ENCODE results near the gene MLLT10. TPM values are rescaled to one million over a fixed set of nuclear protein-coding genes. Genes with fewer than 3 reads are reported as not detected.

The MLLT10 gene
- total RNA-seq, 4 donors from 2014 or later = 42.8 to 283 (median 48.5) TPM

DNA sequence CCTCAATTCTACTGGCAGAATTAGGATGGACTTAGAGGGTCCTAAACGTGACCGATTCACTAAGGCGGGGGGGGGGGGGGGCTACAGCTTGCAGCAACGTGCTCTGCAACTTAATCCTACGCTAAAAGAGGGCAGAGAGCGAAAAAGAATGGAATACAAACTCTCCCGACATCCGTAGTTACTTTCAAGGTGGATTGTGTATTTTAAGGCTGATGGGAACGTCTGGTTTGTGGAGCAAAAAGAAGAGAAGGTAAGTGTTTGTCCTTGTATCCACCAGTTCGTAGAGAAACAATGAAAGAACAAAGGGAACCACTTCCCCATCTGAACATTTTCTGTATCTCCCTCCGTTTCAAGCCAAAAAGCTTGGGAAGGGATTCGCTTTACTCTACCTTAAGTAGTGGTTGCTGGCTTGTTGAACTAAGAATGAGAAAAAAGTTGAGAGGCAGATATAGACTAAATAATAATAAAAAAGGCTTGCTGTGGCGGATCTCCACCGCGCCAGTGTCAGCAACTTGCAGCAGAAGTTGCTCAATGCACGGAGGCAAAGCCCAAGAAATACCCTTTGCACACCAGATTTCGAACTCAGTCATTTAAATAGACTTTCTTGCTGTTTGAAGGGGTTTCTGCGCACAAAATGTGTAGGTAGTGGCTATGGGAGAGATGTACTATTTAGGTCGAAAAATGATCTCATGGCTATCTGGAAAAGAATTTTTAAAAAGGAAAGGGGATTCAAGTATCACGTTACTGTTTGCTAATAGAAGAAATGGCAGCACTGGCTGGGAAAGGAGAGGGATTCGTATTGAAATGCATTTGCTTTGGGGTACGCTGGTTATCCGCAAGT lies 9.3 kb upstream of the MLLT10 start:
- 9 to 11% methylated on average over 23 of the region's 23 CpGs for WGBS, 2 donors
- intact Hi-C loops (cut with DNase I; ENCODE audit: low total_unique reads) = no loop called here

DNA sequence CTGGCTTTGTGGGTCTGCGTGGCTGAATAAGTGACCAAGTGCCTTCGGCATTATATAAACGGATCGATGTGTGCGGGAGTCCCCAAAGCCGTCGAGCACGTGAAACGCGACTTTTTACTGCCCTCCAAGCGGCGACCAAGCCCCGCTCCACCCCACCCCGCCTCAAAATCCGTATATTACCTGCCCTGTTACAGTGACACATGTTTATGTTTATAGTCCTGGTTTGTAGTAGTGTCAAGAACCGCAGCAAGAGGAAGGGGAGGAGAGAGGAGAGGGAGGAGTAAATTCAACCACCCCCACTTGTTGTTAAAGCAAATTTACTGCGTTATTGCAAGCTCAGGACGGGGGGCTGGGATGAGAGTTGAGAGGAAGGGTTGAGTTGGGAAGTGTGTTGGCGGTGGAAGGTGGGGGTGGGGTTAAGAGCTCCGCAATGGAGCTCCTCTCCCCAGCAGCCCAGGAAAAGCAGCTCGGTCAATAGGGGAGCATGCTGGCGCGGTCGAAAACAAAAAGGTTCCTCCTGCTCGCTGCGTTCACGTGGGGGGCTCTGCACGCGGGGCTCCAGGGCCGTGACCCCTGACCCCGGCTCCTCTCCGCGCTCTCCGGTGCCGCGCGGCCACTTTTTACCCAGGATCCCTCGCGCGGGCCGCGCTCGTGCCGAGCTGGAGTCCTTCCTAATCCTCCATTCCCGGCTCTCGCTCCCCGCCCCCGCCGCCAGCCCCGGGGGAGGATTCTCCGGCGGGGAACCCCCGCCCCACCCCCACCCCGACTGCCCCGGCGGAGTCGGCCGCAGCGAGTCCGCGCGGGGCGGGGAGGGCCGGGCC lies 8.5 kb upstream of the MLLT10 start, which contains the start of gene SKIDA1:
SKIDA1 (minus strand) TSS at position 316 of the 821 bp plus-strand sequence. CDS start 7,860 bp downstream, outside the sequence.
- intact Hi-C loops (cut with DNase I; ENCODE audit: low total_unique reads) = no loop called here
- no peak for TF ChIP-seq POLR2A (IDR thresholded peaks at IDR 0.05)
- TF ChIP-seq, protein P1, sequence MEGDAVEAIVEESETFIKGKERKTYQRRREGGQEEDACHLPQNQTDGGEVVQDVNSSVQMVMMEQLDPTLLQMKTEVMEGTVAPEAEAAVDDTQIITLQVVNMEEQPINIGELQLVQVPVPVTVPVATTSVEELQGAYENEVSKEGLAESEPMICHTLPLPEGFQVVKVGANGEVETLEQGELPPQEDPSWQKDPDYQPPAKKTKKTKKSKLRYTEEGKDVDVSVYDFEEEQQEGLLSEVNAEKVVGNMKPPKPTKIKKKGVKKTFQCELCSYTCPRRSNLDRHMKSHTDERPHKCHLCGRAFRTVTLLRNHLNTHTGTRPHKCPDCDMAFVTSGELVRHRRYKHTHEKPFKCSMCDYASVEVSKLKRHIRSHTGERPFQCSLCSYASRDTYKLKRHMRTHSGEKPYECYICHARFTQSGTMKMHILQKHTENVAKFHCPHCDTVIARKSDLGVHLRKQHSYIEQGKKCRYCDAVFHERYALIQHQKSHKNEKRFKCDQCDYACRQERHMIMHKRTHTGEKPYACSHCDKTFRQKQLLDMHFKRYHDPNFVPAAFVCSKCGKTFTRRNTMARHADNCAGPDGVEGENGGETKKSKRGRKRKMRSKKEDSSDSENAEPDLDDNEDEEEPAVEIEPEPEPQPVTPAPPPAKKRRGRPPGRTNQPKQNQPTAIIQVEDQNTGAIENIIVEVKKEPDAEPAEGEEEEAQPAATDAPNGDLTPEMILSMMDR (IDR thresholded peaks at IDR 0.05) = no peak
- peak; percentile 84 to 97 for DNase-seq (ENCODE audit: low spot score in 2 of 2)

More for the DNA sequence above, 9.3 kb upstream of the MLLT10 start:
- TF ChIP-seq, protein P1 (IDR thresholded peaks at IDR 0.05) = no peak
- TF ChIP-seq POLR2A (IDR thresholded peaks at IDR 0.05) = no peak
- H3K4me3 ChIP-seq (ENCODE audit: low read depth, poor library complexity, severe bottlenecking) = peak overlapping the region; percentile 58
- DNase-seq (ENCODE audit: low spot score in 2 of 2) = peak in 1 of 2 donors; percentile 82

GRCh38 chr10:21526188-21526859 lies 7.7 kb upstream of the MLLT10 start:
- DNase-seq (ENCODE audit: low spot score in 2 of 2) = peak; percentile 84 to 97
- intact Hi-C loops (cut with DNase I; ENCODE audit: low total_unique reads) = no loop called here
- H3K4me3 ChIP-seq (ENCODE audit: low read depth, poor library complexity, severe bottlenecking) = peak overlapping the region; percentile 58
- WGBS, 2 donors = 0% methylated on average over 45 to 47 of the region's 56 CpGs
- TF ChIP-seq, protein P1 (IDR thresholded peaks at IDR 0.05) = no peak
- no peak for TF ChIP-seq POLR2A (IDR thresholded peaks at IDR 0.05)

More for the DNA sequence above, 8.5 kb upstream of the MLLT10 start, which contains the start of gene SKIDA1:
- 0 to 1% methylated on average over 29 to 37 of the region's 64 CpGs for WGBS, 2 donors
- H3K4me3 ChIP-seq (ENCODE audit: low read depth, poor library complexity, severe bottlenecking) = peak within 1 kb of the TSS; percentile 58

DNA sequence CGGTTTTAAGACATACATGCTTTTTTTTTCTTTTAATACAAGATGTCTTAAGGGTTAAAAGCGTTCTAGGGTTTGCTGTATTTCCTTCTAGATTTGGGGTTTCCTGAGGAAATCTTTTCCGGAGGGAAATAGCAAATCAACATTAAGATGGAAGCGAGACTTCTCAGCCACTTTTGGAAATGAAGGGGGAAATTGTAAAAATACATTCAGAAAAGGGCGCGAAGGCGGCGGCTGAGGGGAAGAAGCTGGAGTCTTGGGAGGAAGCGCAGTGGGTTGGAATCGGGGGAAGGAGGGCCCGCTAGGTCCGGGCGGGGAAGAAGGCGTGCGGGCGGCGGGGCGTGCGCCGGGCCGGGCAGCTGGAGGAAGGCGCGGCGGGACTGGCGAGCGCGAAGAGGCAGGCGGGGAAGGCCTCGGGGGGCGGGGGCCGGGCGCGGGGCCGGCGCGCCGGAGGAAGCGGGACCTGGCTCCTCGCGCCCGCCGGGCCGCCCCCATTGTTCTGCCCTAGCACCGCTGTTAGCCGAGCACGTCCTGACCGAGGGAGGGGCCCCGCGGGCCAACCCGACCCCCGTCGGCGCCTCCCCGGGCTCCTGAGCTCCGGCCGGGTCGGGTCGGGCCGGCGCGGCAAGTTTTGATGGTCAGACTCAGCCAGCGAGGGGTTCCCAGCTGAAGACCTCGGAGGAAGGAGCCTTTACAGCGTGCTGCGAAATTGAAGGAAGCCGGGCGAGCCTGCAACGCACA lies 7.0 kb upstream of the MLLT10 start:
- H3K4me3 ChIP-seq (ENCODE audit: low read depth, poor library complexity, severe bottlenecking) = peak overlapping the region; percentile 58
- intact Hi-C loops (cut with DNase I; ENCODE audit: low total_unique reads) = no loop called here
- peak; percentile 53 to 94 for DNase-seq (ENCODE audit: low spot score in 2 of 2)
- TF ChIP-seq POLR2A (IDR thresholded peaks at IDR 0.05) = no peak
- WGBS, 2 donors = 0 to 1% methylated on average over 43 to 67 of the region's 68 CpGs

- DNase-seq (ENCODE audit: low spot score in 2 of 2) = no peak
- intact Hi-C loops (cut with DNase I; ENCODE audit: low total_unique reads) = loop anchor here (2.0 kb wide), 1 partner anchor 795 kb away; no protein-coding TSS in a partner anchor
- 4% methylated on average over 18 of the region's 18 CpGs for WGBS, 2 donors
- H3K4me3 ChIP-seq (ENCODE audit: low read depth, poor library complexity, severe bottlenecking) = peak overlapping the region; percentile 58
- TF ChIP-seq, protein P1 (IDR thresholded peaks at IDR 0.05) = no peak
- no peak for TF ChIP-seq POLR2A (IDR thresholded peaks at IDR 0.05)
These were observed 6.3 kb upstream of the MLLT10 start for GRCh38 chr10:21527598-21528235.

Measured in lower leg skin (tissue), 4 donors.